Measurements from ENCODE around the gene TLR5.

- TF ChIP-seq POLR2A (IDR thresholded peaks at IDR 0.05) (no peak), CTCF (IDR thresholded peaks at IDR 0.05) (no peak), EP300 (IDR thresholded peaks at IDR 0.05) (no peak)
Observed at GRCh38 chr1:223089250-223089649, 53.8 kb downstream of the TLR5 start.
